WTC11 (cell line): ENCODE results near the gene MYOG. TPM values are rescaled to one million over a fixed set of nuclear protein-coding genes. Genes with fewer than 3 reads are reported as not detected.
A peak's percentile ranks its signal among the peaks of the same experiment; 100 is the strongest.

Experiments
- ATAC-seq: fragments of 200-7000 bp; cut with Tn5 transposase; 2 replicates; pipeline ENCODE4 v1.10.0; 2021; ENCODE audit warnings: mild to moderate bottlenecking, moderate library complexity
- CTCF ChIA-PET: fragments of 300-600 bp; sonication (Branson Sonifier 250); formaldehyde crosslinking; loops from one replicate; lab custom pipeline; 2021; ENCODE audit warnings: antibody characterized with exemption; lab: Charles Lee
- POLR2A ChIA-PET: fragments of 350-600 bp; sonication (Branson Sonifier 250); formaldehyde crosslinking; loops from one replicate; lab custom pipeline; 2021; ENCODE audit warnings: antibody characterized with exemption; lab: Charles Lee
- DNase-seq: peaks from one replicate; pipeline ENCODE4 v3.0.0; 2021; ENCODE audit warnings: low spot score
- H3K27ac Mint-ChIP-seq: 2 replicates; pipeline ENCODE4 v1.8.0; 2021; ENCODE audit warnings: mixed read lengths
- H3K27me3 Mint-ChIP-seq: 2 replicates; pipeline ENCODE4 v1.8.0; 2021; ENCODE audit warnings: low read depth, mild to moderate bottlenecking, moderate library complexity, mixed read lengths
- H3K36me3 Mint-ChIP-seq: 2 replicates; pipeline ENCODE4 v1.8.0; 2021; ENCODE audit warnings: mixed read lengths
- H3K4me1 Mint-ChIP-seq: 2 replicates; pipeline ENCODE4 v1.8.0; 2022; ENCODE audit warnings: mixed read lengths
- H3K4me3 Mint-ChIP-seq: 2 replicates; pipeline ENCODE4 v1.8.0; 2021; ENCODE audit warnings: mild to moderate bottlenecking, moderate library complexity, mixed read lengths
- H3K9me3 Mint-ChIP-seq: 2 replicates; pipeline ENCODE4 v1.8.0; 2021; ENCODE audit warnings: mixed read lengths
- FOXJ3 ChIP-seq: sonication (generic); formaldehyde crosslinking; IDR thresholded peaks from 2 replicates; pipeline ENCODE4 v1.9.0; 2021; ENCODE audit warnings: missing genetic modification reagents, mild to moderate bottlenecking, borderline replicate concordance
- FOXK1 ChIP-seq: sonication (generic); formaldehyde crosslinking; IDR thresholded peaks from 2 replicates; pipeline ENCODE4 v1.8.0; 2022; ENCODE audit warnings: mild to moderate bottlenecking, moderate library complexity, missing genetic modification reagents
- GABPB1 ChIP-seq: sonication (generic); formaldehyde crosslinking; IDR thresholded peaks from 2 replicates; pipeline ENCODE4 v1.8.1; 2023; ENCODE audit warnings: mild to moderate bottlenecking, missing genetic modification reagents
- JAZF1 ChIP-seq: fragments of 250-450 bp; sonication (Bioruptor Pico); IDR thresholded peaks from 2 replicates; pipeline ENCODE4 v1.9.0; 2021; ENCODE audit warnings: moderate library complexity, mild to moderate bottlenecking, inconsistent platforms
- JUN ChIP-seq: sonication (generic); formaldehyde crosslinking; IDR thresholded peaks from 2 replicates; pipeline ENCODE4 v1.8.0; 2023; ENCODE audit warnings: mild to moderate bottlenecking, missing genetic modification reagents
- KAT7 ChIP-seq: sonication (generic); formaldehyde crosslinking; IDR thresholded peaks from 2 replicates; pipeline ENCODE4 v1.8.1; 2023; ENCODE audit warnings: missing genetic modification reagents, mild to moderate bottlenecking, borderline replicate concordance
- MYBL2 ChIP-seq: sonication (generic); formaldehyde crosslinking; IDR thresholded peaks from 2 replicates; pipeline ENCODE4 v1.8.1; 2023; ENCODE audit warnings: mild to moderate bottlenecking, moderate library complexity, missing genetic modification reagents
- NFE2L1 ChIP-seq: sonication (generic); formaldehyde crosslinking; IDR thresholded peaks from 2 replicates; pipeline ENCODE4 v1.8.1; 2023; ENCODE audit warnings: missing genetic modification reagents
- NFYB ChIP-seq: sonication (generic); formaldehyde crosslinking; conservative IDR thresholded peaks from 2 replicates; pipeline ENCODE4 v1.8.0; 2022; ENCODE audit warnings: low read depth, missing genetic modification reagents
- NR1H2 ChIP-seq: sonication (generic); formaldehyde crosslinking; IDR thresholded peaks from 2 replicates; pipeline ENCODE4 v1.9.0; 2021; ENCODE audit warnings: mild to moderate bottlenecking, moderate library complexity, missing genetic modification reagents
- NR2C2 ChIP-seq: sonication (generic); formaldehyde crosslinking; IDR thresholded peaks from 2 replicates; pipeline ENCODE4 v1.8.0; 2022; ENCODE audit warnings: mild to moderate bottlenecking, missing genetic modification reagents
- OVOL2 ChIP-seq: fragments of 250-450 bp; sonication (Bioruptor Pico); IDR thresholded peaks from 2 replicates; pipeline ENCODE4 v1.9.0; 2021; ENCODE audit warnings: mild to moderate bottlenecking, borderline replicate concordance
- PRRX2 ChIP-seq: fragments of 250-450 bp; sonication (Bioruptor Pico); IDR thresholded peaks from 2 replicates; pipeline ENCODE4 v1.8.0; 2021; ENCODE audit warnings: mild to moderate bottlenecking
- SP1 ChIP-seq: sonication (generic); formaldehyde crosslinking; conservative IDR thresholded peaks from 2 replicates; pipeline ENCODE4 v1.8.1; 2022; ENCODE audit warnings: missing genetic modification reagents
- TEAD4 ChIP-seq: sonication (generic); formaldehyde crosslinking; IDR thresholded peaks from 2 replicates; pipeline ENCODE4 v1.8.0; 2022; ENCODE audit warnings: mild to moderate bottlenecking, missing genetic modification reagents
- ZBTB21 ChIP-seq: sonication (generic); formaldehyde crosslinking; IDR thresholded peaks from 2 replicates; pipeline ENCODE4 v1.8.1; 2023; ENCODE audit warnings: mild to moderate bottlenecking, missing genetic modification reagents, borderline replicate concordance
- ZNF121 ChIP-seq: sonication (generic); formaldehyde crosslinking; IDR thresholded peaks from 2 replicates; pipeline ENCODE4 v1.8.0; 2023; ENCODE audit warnings: missing genetic modification reagents
- ZNF317 ChIP-seq: sonication (generic); formaldehyde crosslinking; IDR thresholded peaks from 2 replicates; pipeline ENCODE4 v1.8.1; 2023; ENCODE audit warnings: low read depth, mild to moderate bottlenecking, moderate library complexity, missing genetic modification reagents, borderline replicate concordance
- total RNA-seq: library from RNA; stranded (reverse); gene quantifications from 3 replicates; pipeline ENCODE4 v1.2.3, GENCODE V29; 2021
- TF ChIP-seq, protein P1 (sequence below): fragments of 200-600 bp; IDR thresholded peaks from 2 replicates; pipeline ENCODE4 v1.8.0; 2022; ENCODE audit warnings: antibody characterized with exemption
- TF ChIP-seq, protein P2 (sequence below): sonication (generic); formaldehyde crosslinking; IDR thresholded peaks from 2 replicates; pipeline ENCODE4 v1.8.1; 2022; ENCODE audit warnings: low read depth, missing genetic modification reagents, borderline replicate concordance
- TF ChIP-seq, protein P3 (sequence below): fragments of 250-450 bp; sonication (Bioruptor Pico); IDR thresholded peaks from 2 replicates; pipeline ENCODE4 v1.9.0; 2021; ENCODE audit warnings: mild to moderate bottlenecking
- TF ChIP-seq, protein P4 (sequence below): sonication (generic); formaldehyde crosslinking; IDR thresholded peaks from 2 replicates; pipeline ENCODE4 v1.8.0; 2022; ENCODE audit warnings: missing genetic modification reagents

MYOG gene
- total RNA-seq, 1 experiment from 2014 or later: not detected

DNA sequence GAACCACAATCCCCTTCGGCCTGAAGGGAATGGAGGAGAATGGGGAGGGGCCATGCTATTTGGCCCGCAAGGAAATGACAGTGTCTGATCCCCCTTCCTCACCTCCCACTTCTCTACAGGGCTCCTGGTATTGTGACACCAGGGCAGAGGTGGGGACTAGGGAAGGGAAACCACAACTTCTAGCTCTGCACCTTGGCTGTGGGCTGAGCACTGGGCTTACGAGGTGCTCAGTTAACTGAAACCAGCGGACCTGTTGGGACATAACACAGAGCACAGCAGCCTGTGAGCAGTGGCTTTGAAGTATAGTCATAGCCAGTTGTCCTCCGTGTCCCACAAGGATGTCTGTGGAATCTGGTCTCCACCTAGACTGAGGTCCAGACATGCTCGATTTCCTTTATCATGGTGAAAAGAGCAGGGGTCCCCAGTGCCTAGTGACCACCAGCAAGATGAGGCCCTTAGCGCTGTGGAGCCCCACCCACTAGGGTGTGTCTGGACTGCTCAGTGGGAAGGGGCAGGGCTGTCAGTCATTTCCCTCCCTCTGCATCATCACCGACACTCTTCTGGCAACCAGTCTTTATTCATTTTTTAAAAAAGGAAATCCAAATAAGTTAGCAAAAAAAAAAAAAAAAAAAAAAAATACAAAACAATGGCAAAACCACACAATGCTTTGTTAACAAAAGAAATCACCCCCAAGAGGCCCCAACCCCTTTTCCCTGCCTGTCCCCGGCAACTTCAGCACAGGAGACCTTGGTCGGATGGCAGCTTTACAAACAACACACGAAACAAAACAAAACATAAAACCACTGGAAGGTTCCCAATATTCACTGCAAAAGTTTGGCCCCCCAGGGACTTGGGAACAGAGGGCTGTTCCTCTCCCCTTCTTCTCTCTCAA lies 3.0 kb downstream of the MYOG start:
- H3K36me3 Mint-ChIP-seq: no peaks in the 10 kb centered on the region
- DNase-seq: no peak
- no peak overlapping the region for H3K4me3 Mint-ChIP-seq
- H3K27ac Mint-ChIP-seq: peak overlapping the region; percentile 28; the same call in 1 of the 2 replicates
- no peaks in the 10 kb centered on the region for H3K9me3 Mint-ChIP-seq
- ChIA-PET CTCF (interaction anchor here (0.7 to 8.9 kb wide), 22 partner anchors 11 to 259 kb away, joined by 3 to 123 read pairs (median 5); partner anchors contain the start of genes ADORA1 and MYBPH), POLR2A (no interaction called here)
- no peak for TF ChIP-seq FOXJ3 (CRISPR knock-in tag)
- TF ChIP-seq NFE2L1 (CRISPR knock-in tag): no peak
- TF ChIP-seq JAZF1 (CRISPR knock-in tag): no peak
- 0 out of 2 replicates have a peak, but pooled peaks have one; percentile 62 for TF ChIP-seq ZNF121 (CRISPR knock-in tag)
- TF ChIP-seq, all 79 proteins: peak for 1
- Mint-ChIP-seq H3K4me1 (peaks cover 34% of the 10 kb centered on the region), H3K27me3 (no peaks in the 10 kb centered on the region; the same call in 1 of the 2 replicates)
- no peak; the same call in 1 of the 2 replicates for ATAC-seq

DNA sequence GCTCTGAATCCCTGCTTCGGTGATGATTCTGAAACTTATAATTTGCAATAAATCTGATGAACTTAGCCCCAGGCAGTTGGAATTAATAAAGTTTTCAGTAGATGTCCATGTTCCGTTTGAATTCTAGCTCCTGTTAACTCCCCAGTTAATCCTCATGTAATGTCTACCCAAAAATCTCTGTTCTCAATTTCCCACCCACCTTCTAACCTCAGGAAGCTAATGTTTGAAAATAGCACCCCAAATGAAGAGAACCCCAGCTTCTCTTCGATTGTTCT lies 3.6 kb downstream of the MYOG start:
- Mint-ChIP-seq H3K9me3 (no peaks in the 10 kb centered on the region), H3K4me1 (peaks cover 30% of the 10 kb centered on the region), H3K36me3 (no peaks in the 10 kb centered on the region), H3K4me3 (no peak overlapping the region), H3K27me3 (no peaks in the 10 kb centered on the region; the same call in 1 of the 2 replicates), H3K27ac (peak overlapping the region; percentile 28; the same call in 1 of the 2 replicates)
- CTCF ChIA-PET: interaction anchor here (0.7 to 8.9 kb wide), 15 partner anchors 14 to 260 kb away, joined by 3 to 123 read pairs (median 5); partner anchors contain the start of gene ADORA1
- POLR2A ChIA-PET: no interaction called here
- no peak for DNase-seq
- ATAC-seq: no peak
- TF ChIP-seq OVOL2 (CRISPR knock-in tag) (no peak), JUN (no peak), PRRX2 (no peak), FOXK1 (CRISPR knock-in tag) (no peak), MYBL2 (CRISPR knock-in tag) (no peak)
- TF ChIP-seq, protein P1, sequence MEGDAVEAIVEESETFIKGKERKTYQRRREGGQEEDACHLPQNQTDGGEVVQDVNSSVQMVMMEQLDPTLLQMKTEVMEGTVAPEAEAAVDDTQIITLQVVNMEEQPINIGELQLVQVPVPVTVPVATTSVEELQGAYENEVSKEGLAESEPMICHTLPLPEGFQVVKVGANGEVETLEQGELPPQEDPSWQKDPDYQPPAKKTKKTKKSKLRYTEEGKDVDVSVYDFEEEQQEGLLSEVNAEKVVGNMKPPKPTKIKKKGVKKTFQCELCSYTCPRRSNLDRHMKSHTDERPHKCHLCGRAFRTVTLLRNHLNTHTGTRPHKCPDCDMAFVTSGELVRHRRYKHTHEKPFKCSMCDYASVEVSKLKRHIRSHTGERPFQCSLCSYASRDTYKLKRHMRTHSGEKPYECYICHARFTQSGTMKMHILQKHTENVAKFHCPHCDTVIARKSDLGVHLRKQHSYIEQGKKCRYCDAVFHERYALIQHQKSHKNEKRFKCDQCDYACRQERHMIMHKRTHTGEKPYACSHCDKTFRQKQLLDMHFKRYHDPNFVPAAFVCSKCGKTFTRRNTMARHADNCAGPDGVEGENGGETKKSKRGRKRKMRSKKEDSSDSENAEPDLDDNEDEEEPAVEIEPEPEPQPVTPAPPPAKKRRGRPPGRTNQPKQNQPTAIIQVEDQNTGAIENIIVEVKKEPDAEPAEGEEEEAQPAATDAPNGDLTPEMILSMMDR: no peak
- TF ChIP-seq, protein P2, sequence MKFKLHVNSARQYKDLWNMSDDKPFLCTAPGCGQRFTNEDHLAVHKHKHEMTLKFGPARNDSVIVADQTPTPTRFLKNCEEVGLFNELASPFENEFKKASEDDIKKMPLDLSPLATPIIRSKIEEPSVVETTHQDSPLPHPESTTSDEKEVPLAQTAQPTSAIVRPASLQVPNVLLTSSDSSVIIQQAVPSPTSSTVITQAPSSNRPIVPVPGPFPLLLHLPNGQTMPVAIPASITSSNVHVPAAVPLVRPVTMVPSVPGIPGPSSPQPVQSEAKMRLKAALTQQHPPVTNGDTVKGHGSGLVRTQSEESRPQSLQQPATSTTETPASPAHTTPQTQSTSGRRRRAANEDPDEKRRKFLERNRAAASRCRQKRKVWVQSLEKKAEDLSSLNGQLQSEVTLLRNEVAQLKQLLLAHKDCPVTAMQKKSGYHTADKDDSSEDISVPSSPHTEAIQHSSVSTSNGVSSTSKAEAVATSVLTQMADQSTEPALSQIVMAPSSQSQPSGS (CRISPR knock-in tag): no peak
- TF ChIP-seq, protein P3, sequence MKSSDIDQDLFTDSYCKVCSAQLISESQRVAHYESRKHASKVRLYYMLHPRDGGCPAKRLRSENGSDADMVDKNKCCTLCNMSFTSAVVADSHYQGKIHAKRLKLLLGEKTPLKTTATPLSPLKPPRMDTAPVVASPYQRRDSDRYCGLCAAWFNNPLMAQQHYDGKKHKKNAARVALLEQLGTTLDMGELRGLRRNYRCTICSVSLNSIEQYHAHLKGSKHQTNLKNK: no peak

DNA sequence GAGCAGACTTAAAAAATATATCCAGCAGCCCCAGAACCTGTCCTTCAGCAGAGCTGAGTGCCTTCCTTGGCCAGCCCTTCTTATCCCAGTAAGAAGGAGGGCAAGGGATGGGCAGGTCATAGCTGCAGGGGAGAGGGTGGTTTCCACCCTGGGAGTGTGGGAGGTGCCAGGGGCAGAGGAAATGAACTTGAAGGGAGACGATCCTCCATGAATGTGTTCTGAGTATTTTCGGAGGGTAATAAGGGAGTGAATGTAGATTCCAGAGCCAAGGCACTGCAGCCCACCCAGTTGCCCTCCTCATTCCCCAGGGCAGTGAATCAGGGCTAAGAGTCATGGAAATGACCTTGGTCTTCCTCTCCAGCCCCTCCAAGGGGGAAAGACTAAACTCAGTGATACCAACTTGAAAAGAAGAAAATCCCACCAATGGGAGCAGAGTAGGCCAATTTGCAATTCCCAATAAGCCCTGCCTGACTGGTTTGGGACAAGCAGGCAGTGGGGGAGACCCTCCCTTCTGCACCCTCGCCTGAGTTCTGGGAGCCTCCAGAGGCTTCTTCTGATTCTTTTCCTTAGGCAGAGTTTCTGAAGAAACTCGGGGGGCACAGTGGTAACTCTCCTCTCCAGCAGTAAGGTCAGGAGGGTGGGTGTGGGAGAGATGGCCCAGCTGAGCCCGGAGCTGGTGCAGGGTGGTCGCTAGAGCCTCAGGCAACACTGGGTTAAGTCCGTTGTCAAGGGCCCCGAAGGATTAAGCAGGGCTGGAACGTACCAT lies 4.2 kb downstream of the MYOG start:
- ATAC-seq: peak; percentile 44
- H3K27ac Mint-ChIP-seq: peak overlapping the region; percentile 34
- POLR2A ChIA-PET: no interaction called here
- peaks cover 3% of the 10 kb centered on the region for H3K27me3 Mint-ChIP-seq
- peaks cover 30% of the 10 kb centered on the region for H3K4me1 Mint-ChIP-seq
- H3K4me3 Mint-ChIP-seq: no peak overlapping the region; the same call in 1 of the 2 replicates
- no peak for DNase-seq
- H3K36me3 Mint-ChIP-seq: no peaks in the 10 kb centered on the region
- no peaks in the 10 kb centered on the region for H3K9me3 Mint-ChIP-seq
- CTCF ChIA-PET: interaction anchor here (0.7 to 8.9 kb wide), 17 partner anchors 15 to 261 kb away, joined by 3 to 123 read pairs (median 5); partner anchors contain the start of gene ADORA1
- TF ChIP-seq FOXJ3 (CRISPR knock-in tag) (no peak), SP1 (CRISPR knock-in tag) (no peak), NFYB (CRISPR knock-in tag) (no peak), NR1H2 (CRISPR knock-in tag) (no peak), KAT7 (CRISPR knock-in tag) (no peak), PRRX2 (no peak), NR2C2 (no peak), ZBTB21 (CRISPR knock-in tag) (no peak), MYBL2 (CRISPR knock-in tag) (no peak), TEAD4 (CRISPR knock-in tag) (no peak), ZNF317 (no peak), GABPB1 (CRISPR knock-in tag) (no peak)
- TF ChIP-seq, protein P4, sequence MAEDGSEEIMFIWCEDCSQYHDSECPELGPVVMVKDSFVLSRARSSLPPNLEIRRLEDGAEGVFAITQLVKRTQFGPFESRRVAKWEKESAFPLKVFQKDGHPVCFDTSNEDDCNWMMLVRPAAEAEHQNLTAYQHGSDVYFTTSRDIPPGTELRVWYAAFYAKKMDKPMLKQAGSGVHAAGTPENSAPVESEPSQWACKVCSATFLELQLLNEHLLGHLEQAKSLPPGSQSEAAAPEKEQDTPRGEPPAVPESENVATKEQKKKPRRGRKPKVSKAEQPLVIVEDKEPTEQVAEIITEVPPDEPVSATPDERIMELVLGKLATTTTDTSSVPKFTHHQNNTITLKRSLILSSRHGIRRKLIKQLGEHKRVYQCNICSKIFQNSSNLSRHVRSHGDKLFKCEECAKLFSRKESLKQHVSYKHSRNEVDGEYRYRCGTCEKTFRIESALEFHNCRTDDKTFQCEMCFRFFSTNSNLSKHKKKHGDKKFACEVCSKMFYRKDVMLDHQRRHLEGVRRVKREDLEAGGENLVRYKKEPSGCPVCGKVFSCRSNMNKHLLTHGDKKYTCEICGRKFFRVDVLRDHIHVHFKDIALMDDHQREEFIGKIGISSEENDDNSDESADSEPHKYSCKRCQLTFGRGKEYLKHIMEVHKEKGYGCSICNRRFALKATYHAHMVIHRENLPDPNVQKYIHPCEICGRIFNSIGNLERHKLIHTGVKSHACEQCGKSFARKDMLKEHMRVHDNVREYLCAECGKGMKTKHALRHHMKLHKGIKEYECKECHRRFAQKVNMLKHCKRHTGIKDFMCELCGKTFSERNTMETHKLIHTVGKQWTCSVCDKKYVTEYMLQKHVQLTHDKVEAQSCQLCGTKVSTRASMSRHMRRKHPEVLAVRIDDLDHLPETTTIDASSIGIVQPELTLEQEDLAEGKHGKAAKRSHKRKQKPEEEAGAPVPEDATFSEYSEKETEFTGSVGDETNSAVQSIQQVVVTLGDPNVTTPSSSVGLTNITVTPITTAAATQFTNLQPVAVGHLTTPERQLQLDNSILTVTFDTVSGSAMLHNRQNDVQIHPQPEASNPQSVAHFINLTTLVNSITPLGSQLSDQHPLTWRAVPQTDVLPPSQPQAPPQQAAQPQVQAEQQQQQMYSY (CRISPR knock-in tag): no peak
